ENCODE results near the gene SPATA33. TPM values are rescaled to one million over a fixed set of nuclear protein-coding genes. Genes with fewer than 3 reads are reported as not detected.

Gene SPATA33
- total RNA-seq, 1 experiment from 2014 or later: 17.4 TPM

- Mint-ChIP-seq H3K27me3 (ENCODE audit: low read depth) (peaks cover 2% of the 10 kb centered on the region; the same call in 1 of the 2 replicates), H3K4me1 (peaks cover 6 to 7% of the 10 kb centered on the region in 2 experiments), H3K9me3 (no peaks in the 10 kb centered on the region), H3K36me3 (ENCODE audit: insufficient read depth in 1 of 3, low read depth in 3 of 3) (peaks cover 36 to 70% (median 54%) of the 10 kb centered on the region in 3 experiments), H3K27ac (peak overlapping the region in 1 of 3 experiments; percentile 90; a peak in 1 of 7 replicates), H3K4me3 (no peak overlapping the region)
- no peak for TF ChIP-seq CTCF (conservative IDR thresholded peaks at IDR 0.05)
- Histone ChIP-seq H3K23me2 (ENCODE audit: insufficient read length, low read depth, low read length, poor library complexity, severe bottlenecking) (peaks cover 8% of the 10 kb centered on the region), H4K5ac (ENCODE audit: insufficient read length, low read depth, low read length) (no peak overlapping the region), H3K9me3 (ENCODE audit: control insufficient read depth, low read depth, low read length) (no peaks in the 10 kb centered on the region), H4K8ac (replicated peaks; ENCODE audit: insufficient read length, low read depth, low read length) (no peak overlapping the region), H2BK20ac (ENCODE audit: low read depth, low read length, poor library complexity, severe bottlenecking) (no peak overlapping the region), H3K79me1 (ENCODE audit: insufficient read depth, low read depth, low read length, poor library complexity, severe bottlenecking) (no peaks in the 10 kb centered on the region), H3K9ac (ENCODE audit: extremely low read depth, insufficient read length, low read length) (no peak overlapping the region), H2AK5ac (ENCODE audit: insufficient read length, low read length) (no peak overlapping the region), H3K56ac (ENCODE audit: insufficient read length, low read depth, low read length) (no peak overlapping the region), H3K27me3 (ENCODE audit: insufficient read depth, low read length) (no peaks in the 10 kb centered on the region), H3K14ac (ENCODE audit: insufficient read depth, low read length) (no peak overlapping the region), H3K79me2 (ENCODE audit: insufficient read depth, low read length) (no peaks in the 10 kb centered on the region), H2BK12ac (ENCODE audit: insufficient read length, low read depth, low read length) (no peak overlapping the region), H2BK5ac (ENCODE audit: insufficient read length, low read length) (no peak overlapping the region), H3K4me1 (ENCODE audit: insufficient read depth, low read length) (no peaks in the 10 kb centered on the region), H2AFZ (ENCODE audit: low read length) (no peak overlapping the region), H4K91ac (ENCODE audit: insufficient read length, low read depth, low read length) (no peak overlapping the region), H2BK120ac (ENCODE audit: low read depth, low read length, poor library complexity, severe bottlenecking) (no peak overlapping the region), H3K27ac (ENCODE audit: insufficient read length, low read depth, low read length) (no peak overlapping the region), H3K23ac (ENCODE audit: insufficient read length, low read depth, low read length) (no peak overlapping the region), H3K4ac (ENCODE audit: low read depth, low read length) (no peak overlapping the region), H3K4me2 (ENCODE audit: insufficient read depth, insufficient read length, low read length) (no peak overlapping the region), H2BK15ac (ENCODE audit: low read depth, low read length) (no peak overlapping the region), H3T11ph (ENCODE audit: low read length) (no peak overlapping the region), H4K20me1 (ENCODE audit: control insufficient read depth, insufficient read depth, insufficient read length) (no peaks in the 10 kb centered on the region), H3K18ac (ENCODE audit: insufficient read length, low read depth, low read length) (no peak overlapping the region)
- DNase-seq: no peak
- WGBS (ENCODE audit: extremely low coverage, insufficient read length, low lambda C conversion rate): no CpG with 5 or more reads among the region's 21 CpGs
Measured at GRCh38 chr16:89691231-89691985, 33.8 kb downstream of the SPATA33 start.
